Neural cell (in vitro differentiated cells): ENCODE results near the gene ZBTB32. TPM values are rescaled to one million over a fixed set of nuclear protein-coding genes. Genes with fewer than 3 reads are reported as not detected.

Experiments used
- H2AFZ ChIP-seq: fragments of 200-600, 300-800 bp; sonication (generic), shearing (Covaris generic); 2 replicates; pipeline ENCODE4 v1.6.0; 2014; ENCODE audit warnings: low read depth, mild to moderate bottlenecking, antibody characterized with exemption, low read length, moderate library complexity
- H3F3A ChIP-seq: fragments of 200-600 bp; shearing (Covaris generic); 2 replicates; pipeline ENCODE4 v1.6.1; 2016; ENCODE audit warnings: mild to moderate bottlenecking, moderate library complexity, mixed read lengths, antibody characterized with exemption, low read length; ENCODE audit not compliant: insufficient read depth, poor library complexity, severe bottlenecking
- H3K27ac ChIP-seq: fragments of 200-600, 300-800 bp; sonication (generic), shearing (Covaris generic); 2 replicates; pipeline ENCODE4 v1.5.1; 2014; ENCODE audit warnings: mild to moderate bottlenecking, low read length, moderate library complexity
- H3K27me3 ChIP-seq: fragments of 300-800, 200-600 bp; sonication (generic), shearing (Covaris generic); 2 replicates; pipeline ENCODE4 v1.6.0; 2014; ENCODE audit warnings: mild to moderate bottlenecking, low read depth, low read length, moderate library complexity; ENCODE audit not compliant: insufficient read depth
- H3K36me3 ChIP-seq: fragments of 300-800, 200-600 bp; sonication (generic), shearing (Covaris generic); 2 replicates; pipeline ENCODE4 v1.5.1; 2014; ENCODE audit warnings: mild to moderate bottlenecking, antibody characterized with exemption, low read length, moderate library complexity; ENCODE audit not compliant: insufficient read depth
- H3K4me2 ChIP-seq: fragments of 300-800, 200-600 bp; sonication (generic), shearing (Covaris generic); 2 replicates; pipeline ENCODE4 v1.6.0; 2014; ENCODE audit warnings: mild to moderate bottlenecking, low read length
- H3K4me3 ChIP-seq: fragments of 300-800, 200-600 bp; sonication (generic), shearing (Covaris generic); 2 replicates; pipeline ENCODE4 v1.5.1; 2014; ENCODE audit warnings: mild to moderate bottlenecking, low read length, moderate library complexity
- H3K79me2 ChIP-seq: fragments of 200-600 bp; shearing (Covaris generic); replicated peaks from 2 replicates; pipeline ENCODE4 v1.6.0; 2014; ENCODE audit warnings: mild to moderate bottlenecking, low read length, moderate library complexity; ENCODE audit not compliant: insufficient read depth
- H3K9ac ChIP-seq: fragments of 300-800, 200-600 bp; sonication (generic), shearing (Covaris generic); 2 replicates; pipeline ENCODE4 v1.6.1; 2016; ENCODE audit warnings: mild to moderate bottlenecking, low read length, mixed read lengths
- H3K9me2 ChIP-seq: fragments of 200-600 bp; shearing (Covaris generic); 2 replicates; pipeline ENCODE4 v1.6.1; 2016; ENCODE audit warnings: mild to moderate bottlenecking, low read length, mixed read lengths; ENCODE audit not compliant: insufficient read depth
- H3K9me3 ChIP-seq: fragments of 200-600, 300-800 bp; sonication (generic), shearing (Covaris generic); 2 replicates; pipeline ENCODE4 v1.6.1; 2016; ENCODE audit warnings: mild to moderate bottlenecking, mixed run types, low read length, moderate library complexity, mixed read lengths
- H4K20me1 ChIP-seq: fragments of 200-600 bp; shearing (Covaris generic); 2 replicates; pipeline ENCODE4 v1.6.1; 2016; ENCODE audit warnings: mild to moderate bottlenecking, mixed run types; ENCODE audit not compliant: insufficient read depth
- CTCF ChIP-seq: fragments of 450-650 bp; IDR thresholded peaks from 2 replicates; pipeline ENCODE4 v1.5.1; 2014; ENCODE audit warnings: antibody characterized with exemption, mild to moderate bottlenecking, moderate library complexity; ENCODE audit not compliant: poor library complexity, severe bottlenecking
- EP300 ChIP-seq: fragments of 450-650 bp; conservative IDR thresholded peaks from 2 replicates; pipeline ENCODE4 v1.6.1; 2014; ENCODE audit warnings: antibody characterized with exemption, mild to moderate bottlenecking, moderate library complexity; ENCODE audit not compliant: poor library complexity, severe bottlenecking
- EZH2 ChIP-seq: fragments of 200-600, 300-800 bp; shearing (Covaris generic), sonication (generic); IDR thresholded peaks from 2 replicates; pipeline ENCODE4 v1.6.1; 2014; ENCODE audit warnings: antibody characterized with exemption, low read length, borderline replicate concordance, mild to moderate bottlenecking; ENCODE audit not compliant: insufficient read depth, poor library complexity, severe bottlenecking
- MXI1 ChIP-seq: fragments of 450-650 bp; conservative IDR thresholded peaks from 2 replicates; pipeline ENCODE4 v1.6.1; 2014; ENCODE audit warnings: antibody characterized with exemption, mild to moderate bottlenecking; ENCODE audit not compliant: poor library complexity, severe bottlenecking
- POLR2AphosphoS5 ChIP-seq: IDR thresholded peaks from 2 replicates; pipeline ENCODE4 v1.6.1; 2012
- RAD21 ChIP-seq: fragments of 450-650 bp; conservative IDR thresholded peaks from 2 replicates; pipeline ENCODE4 v1.6.1; 2014; ENCODE audit warnings: antibody characterized with exemption, mild to moderate bottlenecking, moderate library complexity
- REST ChIP-seq: IDR thresholded peaks from 2 replicates; pipeline ENCODE4 v1.6.1; 2012; ENCODE audit warnings: borderline replicate concordance
- SMC3 ChIP-seq: fragments of 450-650 bp; conservative IDR thresholded peaks from 2 replicates; pipeline ENCODE4 v1.6.1; 2014; ENCODE audit warnings: antibody characterized with exemption, mild to moderate bottlenecking, moderate library complexity; ENCODE audit not compliant: poor library complexity
- TAF1 ChIP-seq: IDR thresholded peaks from 2 replicates; pipeline ENCODE4 v1.6.1; 2012; ENCODE audit warnings: low read depth
- polyA plus RNA-seq: library from polyadenylated mRNA; depleted of rRNA; stranded (reverse); fragments of >200 nt; gene quantifications from 2 replicates; pipeline ENCODE4 v1.2.3, GENCODE V29; 2014

The ZBTB32 gene
- polyA plus RNA-seq, 1 donor from 2014 or later, result not detected

- Histone ChIP-seq H3F3A (no peaks in the 10 kb centered on the region), H3K27me3 (no peaks in the 10 kb centered on the region), H4K20me1 (no peaks in the 10 kb centered on the region), H3K27ac (peak within 1 kb of the TSS; percentile 71), H3K4me2 (peak within 1 kb of the TSS; percentile 76), H3K79me2 (peaks cover 22% of the 10 kb centered on the region), H3K9me2 (no peaks in the 10 kb centered on the region), H3K9me3 (no peaks in the 10 kb centered on the region), H3K9ac (peak within 1 kb of the TSS; percentile 82), H3K4me3 (peak within 1 kb of the TSS; percentile 99), H3K36me3 (no peaks in the 10 kb centered on the region), H2AFZ (peak within 1 kb of the TSS; percentile 84)
- TF ChIP-seq MXI1 (peak; percentile 74), SMC3 (no peak), RAD21 (no peak), CTCF (no peak), EP300 (peak; percentile 41), POLR2AphosphoS5 (peak; percentile 62)
These were observed 13.4 kb downstream of the ZBTB32 start, which contains the start of gene KMT2B for GRCh38 chr19:35717665-35718344. KMT2B (plus strand) TSS chr19:35718003; CDS start chr19:35718019, 16 bp downstream.

- Histone ChIP-seq H2AFZ (no peak overlapping the region), H3K27me3 (no peaks in the 10 kb centered on the region), H3K9me3 (no peaks in the 10 kb centered on the region), H3K27ac (peak overlapping the region; percentile 70), H3K9me2 (no peaks in the 10 kb centered on the region), H3K4me3 (peak overlapping the region; percentile 94), H3K36me3 (no peaks in the 10 kb centered on the region), H3K79me2 (peaks cover 22% of the 10 kb centered on the region), H3F3A (no peaks in the 10 kb centered on the region), H3K4me2 (peak overlapping the region; percentile 70), H3K9ac (peak overlapping the region; percentile 82), H4K20me1 (no peaks in the 10 kb centered on the region)
- TF ChIP-seq MXI1 (peak; percentile 24), EP300 (no peak)
These were observed 14.1 kb downstream of the ZBTB32 start for GRCh38 chr19:35718345-35719041.

GRCh38 chr19:35719402-35720162, 15.2 kb downstream of the ZBTB32 start:
- H3K36me3 ChIP-seq, result no peaks in the 10 kb centered on the region
- no peak overlapping the region for H3K27ac ChIP-seq
- peak overlapping the region; percentile 70 for H3K4me2 ChIP-seq
- H3K9ac ChIP-seq, result peak overlapping the region; percentile 82
- no peaks in the 10 kb centered on the region for H4K20me1 ChIP-seq
- H3K9me3 ChIP-seq, result no peaks in the 10 kb centered on the region
- no peaks in the 10 kb centered on the region for H3K9me2 ChIP-seq
- no peaks in the 10 kb centered on the region for H3F3A ChIP-seq
- H2AFZ ChIP-seq, result no peak overlapping the region
- peak overlapping the region; percentile 94 for H3K4me3 ChIP-seq
- no peak for TF ChIP-seq CTCF
- TF ChIP-seq POLR2AphosphoS5, result no peak
- no peak for TF ChIP-seq RAD21
- TF ChIP-seq REST, result no peak
- TF ChIP-seq SMC3, result no peak
- no peak for TF ChIP-seq EZH2
- TF ChIP-seq MXI1, result no peak
- TF ChIP-seq TAF1, result no peak
- TF ChIP-seq EP300, result no peak
- H3K79me2 ChIP-seq, result peaks cover 22% of the 10 kb centered on the region
- H3K27me3 ChIP-seq, result no peaks in the 10 kb centered on the region
